GM19025 (cell line): ENCODE data around the gene CCL7.

Experiments used
- ATAC-seq: cut with Tn5 transposase; IDR thresholded peaks from one replicate; pipeline ENCODE4 v1.9.1; 2021; ENCODE audit warnings: mild to moderate bottlenecking, low read depth, moderate library complexity; ENCODE audit not compliant: unreplicated experiment

CCL7 gene

GRCh38 chr17:34319039-34319483 lies 49.0 kb downstream of the CCL7 start, which contains the start of gene CCL8:
Gene CCL8, plus strand, starts transcription at chr17:34319435. Its CDS starts 67 bp downstream, at chr17:34319502.
- no peak for ATAC-seq
